Neural cell (in vitro differentiated cells): ENCODE data around the gene TFEB.

Experiments used
- CTCF ChIP-seq: fragments of 450-650 bp; IDR thresholded peaks from 2 replicates; pipeline ENCODE4 v1.5.1; 2014; ENCODE audit warnings: antibody characterized with exemption, mild to moderate bottlenecking, moderate library complexity; ENCODE audit not compliant: poor library complexity, severe bottlenecking
- EP300 ChIP-seq: fragments of 450-650 bp; conservative IDR thresholded peaks from 2 replicates; pipeline ENCODE4 v1.6.1; 2014; ENCODE audit warnings: antibody characterized with exemption, mild to moderate bottlenecking, moderate library complexity; ENCODE audit not compliant: poor library complexity, severe bottlenecking
- POLR2AphosphoS5 ChIP-seq: IDR thresholded peaks from 2 replicates; pipeline ENCODE4 v1.6.1; 2012
- TAF1 ChIP-seq: IDR thresholded peaks from 2 replicates; pipeline ENCODE4 v1.6.1; 2012; ENCODE audit warnings: low read depth

- TF ChIP-seq CTCF = no peak
- no peak for TF ChIP-seq TAF1
- TF ChIP-seq EP300 = no peak
- TF ChIP-seq POLR2AphosphoS5 = no peak
These were observed 61.0 kb downstream of the TFEB start for GRCh38 chr6:41674231-41675000.
